Panc1 (cell line): ENCODE data around the gene NRP2. TPM values are rescaled to one million over a fixed set of nuclear protein-coding genes. Genes with fewer than 3 reads are reported as not detected.

Experiments used
- ATAC-seq: fragments of 200-7000 bp; cut with Tn5 transposase; 2 replicates; pipeline ENCODE4 v1.9.1; 2020; ENCODE audit warnings: mild to moderate bottlenecking, moderate library complexity
- BruUV-seq: library from RNA; stranded (reverse); fragments of 400-500 nt; replicated peaks from 2 replicates; lab custom pipeline; 2021; lab: Mats Ljungman, UMichigan
- CTCF ChIA-PET: fragments of 300-600 bp; sonication (Branson Sonifier 250); formaldehyde crosslinking; loops from one replicate; lab custom pipeline; 2022; ENCODE audit warnings: antibody characterized with exemption; lab: Charles Lee
- POLR2A ChIA-PET: fragments of 300-600 bp; sonication (Branson Sonifier 250); formaldehyde crosslinking; loops from one replicate; lab custom pipeline; 2022; ENCODE audit warnings: antibody characterized with exemption; lab: Charles Lee
- DNase-seq: peaks from one replicate; pipeline ENCODE4 v3.0.0-alpha.2; 2010; ENCODE audit warnings: low read depth, low spot score
- H3K27ac ChIP-seq: 2 replicates; pipeline ENCODE4 v1.5.1; 2011; ENCODE audit warnings: mild to moderate bottlenecking, low read length, inconsistent platforms
- H3K27me3 ChIP-seq: fragments of 200-500 bp; sonication (Bioruptor generic); 2 replicates; pipeline ENCODE4 v1.6.0; 2014; ENCODE audit warnings: low read length, inconsistent platforms; ENCODE audit not compliant: control insufficient read depth, insufficient read depth
- H3K36me3 ChIP-seq: fragments of 200-500 bp; sonication (Bioruptor generic); 2 replicates; pipeline ENCODE4 v1.5.1; 2014; ENCODE audit warnings: inconsistent platforms, mild to moderate bottlenecking, low read length, moderate library complexity; ENCODE audit not compliant: control insufficient read depth, insufficient read depth
- H3K4me1 ChIP-seq: 2 replicates; pipeline ENCODE4 v1.5.1; 2011; ENCODE audit warnings: inconsistent platforms, mild to moderate bottlenecking, low read length, moderate library complexity; ENCODE audit not compliant: control insufficient read depth, insufficient read depth
- H3K4me3 ChIP-seq, 2 experiments: 2 replicates each; pipeline ENCODE4 v1.5.1; 2011 to 2012; ENCODE audit warnings: low read depth in 2 of 2, low read length in 2 of 2, mild to moderate bottlenecking in 2 of 2, inconsistent platforms in 1 of 2, moderate library complexity in 1 of 2
- H3K9me3 ChIP-seq: fragments of 200-500 bp; sonication (Bioruptor generic); 2 replicates; pipeline ENCODE4 v1.5.1; 2014; ENCODE audit warnings: low read depth, mild to moderate bottlenecking, inconsistent platforms, low read length, moderate library complexity; ENCODE audit not compliant: control insufficient read depth, insufficient read depth
- CTCF ChIP-seq: fragments of 450-650 bp; IDR thresholded peaks from 2 replicates; pipeline ENCODE4 v1.5.1; 2017; ENCODE audit warnings: mild to moderate bottlenecking
- POLR2AphosphoS5 ChIP-seq: IDR thresholded peaks from 2 replicates; pipeline ENCODE4 v1.6.1; 2012; ENCODE audit warnings: mild to moderate bottlenecking, low read depth, low read length, moderate library complexity
- REST ChIP-seq, 2 experiments: IDR thresholded peaks; 2 replicates each; pipeline ENCODE4 v1.6.1; 2011 to 2012; ENCODE audit warnings: low read depth in 2 of 2, control low read depth in 1 of 2, low read length in 1 of 2, mild to moderate bottlenecking in 1 of 2, moderate library complexity in 1 of 2; ENCODE audit not compliant: insufficient read depth in 1 of 2
- SIN3A ChIP-seq: IDR thresholded peaks from 2 replicates; pipeline ENCODE4 v1.6.1; 2012; ENCODE audit warnings: low read depth, mild to moderate bottlenecking, low read length, moderate library complexity, borderline replicate concordance; ENCODE audit not compliant: insufficient read depth
- TCF7L2 ChIP-seq: IDR thresholded peaks from 2 replicates; pipeline ENCODE4 v1.6.1; 2011; ENCODE audit warnings: mild to moderate bottlenecking, low read depth, low read length, inconsistent platforms
- in situ Hi-C: cut with HindIII; loops from 2 replicates; pipeline ENCODE4 v1.10.0; 2016; ENCODE audit warnings: low sequenced_read_pairs, low pct_unique_long_range_greater_than_20kb
- intact Hi-C: fragments of 100-400 bp; cut with micrococcal nuclease; formaldehyde crosslinking; loops from one replicate; pipeline ENCODE4 v1.10.0; 2022; ENCODE audit not compliant: unreplicated experiment
- total RNA-seq: library from RNA; stranded (reverse); gene quantifications from one replicate; pipeline ENCODE4 v1.2.1, GENCODE V29; 2021; ENCODE audit not compliant: unreplicated experiment

NRP2 gene
- total RNA-seq, 1 experiment from 2014 or later: 6.7 TPM

GRCh38 chr2:205762881-205763280, 80.6 kb downstream of the NRP2 start:
- TF ChIP-seq SIN3A (no peak), POLR2AphosphoS5 (no peak), REST (IDR thresholded peaks at IDR 0.05; ENCODE audit: insufficient read depth in 1 of 2, low read depth in 2 of 2, low read length in 1 of 2) (no peak), CTCF (no peak), TCF7L2 (no peak)
- ChIA-PET POLR2A (no interaction called here), CTCF (no interaction called here)
- Histone ChIP-seq H3K27ac (no peak overlapping the region), H3K27me3 (peaks cover 2% of the 10 kb centered on the region; the same call in 1 of the 2 replicates), H3K4me3 (no peak overlapping the region), H3K9me3 (no peaks in the 10 kb centered on the region), H3K36me3 (no peaks in the 10 kb centered on the region), H3K4me1 (no peaks in the 10 kb centered on the region)
- BruUV-seq: no TSS peak
- no peak for ATAC-seq
- no peak for DNase-seq
- in situ Hi-C loops: no loop called here
- intact Hi-C loops: no loop called here

- Histone ChIP-seq H3K4me1 (no peaks in the 10 kb centered on the region), H3K36me3 (no peaks in the 10 kb centered on the region), H3K9me3 (no peaks in the 10 kb centered on the region), H3K27ac (no peak overlapping the region), H3K27me3 (peaks cover 2% of the 10 kb centered on the region; the same call in 1 of the 2 replicates), H3K4me3 (no peak overlapping the region)
- in situ Hi-C loops: no loop called here
- intact Hi-C loops: no loop called here
- ChIA-PET CTCF (no interaction called here), POLR2A (no interaction called here)
- peak; percentile 49; the same call in 1 of the 2 replicates for ATAC-seq
- TF ChIP-seq SIN3A (no peak), TCF7L2 (no peak), CTCF (peak; percentile 75), POLR2AphosphoS5 (no peak), REST (IDR thresholded peaks at IDR 0.05; ENCODE audit: insufficient read depth in 1 of 2, low read depth in 2 of 2, low read length in 1 of 2) (no peak)
- no peak for DNase-seq
- BruUV-seq: no TSS peak
Observed at GRCh38 chr2:205763708-205764211, 81.5 kb downstream of the NRP2 start.
